GM21360 (cell line): ENCODE data around the gene SRSF12.
"Not testable (repeated sequence)": the region's sequence is repeated elsewhere in the genome, so short reads cannot be mapped to it uniquely, and the experiment has no call there.

ENCODE experiments used
- ATAC-seq: cut with Tn5 transposase; IDR thresholded peaks from one replicate; pipeline ENCODE4 v1.9.1; 2021; ENCODE audit warnings: mild to moderate bottlenecking, moderate library complexity; ENCODE audit not compliant: unreplicated experiment

Gene SRSF12

GRCh38 chr6:89131599-89131998 is 13.7 kb upstream of the SRSF12 start:
- ATAC-seq, result no peak

- not testable (repeated sequence) for ATAC-seq
Observed at GRCh38 chr6:89128256-89128671, 10.4 kb upstream of the SRSF12 start.

GRCh38 chr6:89122625-89123024 is 4.8 kb upstream of the SRSF12 start:
- ATAC-seq, result no peak

- no peak for ATAC-seq
Observed at GRCh38 chr6:89121934-89122333, 4.1 kb upstream of the SRSF12 start.

- ATAC-seq, result no peak
Observed at GRCh38 chr6:89120371-89120770, 2.5 kb upstream of the SRSF12 start.

GRCh38 chr6:89118931-89119330 is 1.1 kb upstream of the SRSF12 start:
- no peak for ATAC-seq

GRCh38 chr6:89116702-89117101 is 1.2 kb downstream of the SRSF12 start:
- ATAC-seq, result no peak

- ATAC-seq, result no peak
Observed at GRCh38 chr6:89111933-89112332, 5.9 kb downstream of the SRSF12 start.

- ATAC-seq, result no peak
Observed at GRCh38 chr6:89110284-89110683, 7.6 kb downstream of the SRSF12 start.

GRCh38 chr6:89100114-89100513 is 17.8 kb downstream of the SRSF12 start:
- ATAC-seq, result no peak

- no peak for ATAC-seq
Observed at GRCh38 chr6:89098461-89098860, 19.4 kb downstream of the SRSF12 start.

- ATAC-seq, result no peak
Observed at GRCh38 chr6:89087881-89088280, 30.0 kb downstream of the SRSF12 start.

GRCh38 chr6:89085409-89086205 is 32.3 kb downstream of the SRSF12 start:
- ATAC-seq, result no peak

- ATAC-seq, result no peak
Observed at GRCh38 chr6:89084954-89085353, 32.9 kb downstream of the SRSF12 start.

- no peak for ATAC-seq
Observed at GRCh38 chr6:89084542-89084941, 33.3 kb downstream of the SRSF12 start.

- no peak for ATAC-seq
Observed at GRCh38 chr6:89082486-89082891, 35.4 kb downstream of the SRSF12 start.

- ATAC-seq, result peak; percentile 58
Observed at GRCh38 chr6:89081423-89082322, 36.2 kb downstream of the SRSF12 start.

- no peak for ATAC-seq
Observed at GRCh38 chr6:89081129-89081422, 36.8 kb downstream of the SRSF12 start.

- peak; percentile 61 for ATAC-seq
Observed at GRCh38 chr6:89080281-89081128, 37.4 kb downstream of the SRSF12 start, which contains the start of gene PNRC1. PNRC1 (plus strand) TSS chr6:89080751; CDS start chr6:89080895, 144 bp downstream.

- no peak for ATAC-seq
Observed at GRCh38 chr6:89079511-89080234, 38.2 kb downstream of the SRSF12 start.
